Measurements from ENCODE around the gene CPE.

The CPE gene

GRCh38 chr4:165394275-165394674, 15.5 kb downstream of the CPE start:
- no peak overlapping the region for H3K4me3 ChIP-seq (ENCODE audit: low read length)
- no peak overlapping the region for H3K18ac ChIP-seq (ENCODE audit: low read length)
- no peaks in the 10 kb centered on the region for H3K79me1 ChIP-seq (ENCODE audit: low read length)
- no peaks in the 10 kb centered on the region for H3K36me3 ChIP-seq (ENCODE audit: control insufficient read depth, insufficient read depth, low read length)
- H3K4me1 ChIP-seq (ENCODE audit: control insufficient read depth, low read depth, low read length) = no peaks in the 10 kb centered on the region
- WGBS (ENCODE audit: extremely low coverage, insufficient coverage, low lambda C conversion rate) = no CpG with 5 or more reads among the region's 5 CpGs
- no peak overlapping the region for H3K4me2 ChIP-seq (ENCODE audit: low read length)
- H4K8ac ChIP-seq (ENCODE audit: low read depth, low read length) = no peak overlapping the region
- H2BK15ac ChIP-seq (replicated peaks; ENCODE audit: low read depth) = no peak overlapping the region
- no peak overlapping the region for H3K56ac ChIP-seq (ENCODE audit: low read length)
- H2BK120ac ChIP-seq (ENCODE audit: low read depth, low read length) = no peak overlapping the region
- H2AK5ac ChIP-seq (ENCODE audit: low read length) = no peak overlapping the region
- H3K79me2 ChIP-seq (ENCODE audit: control insufficient read depth, insufficient read depth, low read length) = no peaks in the 10 kb centered on the region
- H2BK5ac ChIP-seq (ENCODE audit: low read length) = no peak overlapping the region
- no peak for DNase-seq
- H3K27ac ChIP-seq (ENCODE audit: low read depth, low read length) = no peak overlapping the region
- no peak overlapping the region for H3K9ac ChIP-seq (ENCODE audit: low read length)
- no peak overlapping the region for H3K23ac ChIP-seq (ENCODE audit: low read length)
- no peak overlapping the region for H4K5ac ChIP-seq (ENCODE audit: low read length)
- H3K27me3 ChIP-seq (ENCODE audit: insufficient read depth, low read length, poor library complexity) = no peaks in the 10 kb centered on the region
- no peak overlapping the region for H3K4ac ChIP-seq (ENCODE audit: low read depth, low read length)

GRCh38 chr4:165398570-165398969, 19.8 kb downstream of the CPE start:
- Histone ChIP-seq H3K27ac (ENCODE audit: low read depth, low read length) (no peak overlapping the region), H3K9ac (ENCODE audit: low read length) (no peak overlapping the region), H2AK5ac (ENCODE audit: low read length) (no peak overlapping the region), H4K5ac (ENCODE audit: low read length) (no peak overlapping the region), H3K56ac (ENCODE audit: low read length) (no peak overlapping the region), H3K4me1 (ENCODE audit: control insufficient read depth, low read depth, low read length) (no peaks in the 10 kb centered on the region), H3K4me2 (ENCODE audit: low read length) (no peak overlapping the region), H3K27me3 (ENCODE audit: insufficient read depth, low read length, poor library complexity) (no peaks in the 10 kb centered on the region), H3K4me3 (ENCODE audit: low read length) (no peak overlapping the region), H2BK15ac (replicated peaks; ENCODE audit: low read depth) (no peak overlapping the region), H4K8ac (ENCODE audit: low read depth, low read length) (no peak overlapping the region), H3K79me1 (ENCODE audit: low read length) (no peaks in the 10 kb centered on the region), H3K18ac (ENCODE audit: low read length) (no peak overlapping the region), H3K4ac (ENCODE audit: low read depth, low read length) (no peak overlapping the region), H3K36me3 (ENCODE audit: control insufficient read depth, insufficient read depth, low read length) (no peaks in the 10 kb centered on the region), H3K23ac (ENCODE audit: low read length) (no peak overlapping the region), H2BK120ac (ENCODE audit: low read depth, low read length) (no peak overlapping the region), H2BK5ac (ENCODE audit: low read length) (no peak overlapping the region), H3K79me2 (ENCODE audit: control insufficient read depth, insufficient read depth, low read length) (no peaks in the 10 kb centered on the region)
- WGBS (ENCODE audit: extremely low coverage, insufficient coverage, low lambda C conversion rate) = no CpG with 5 or more reads among the region's 1 CpG
- peak; percentile 80 for DNase-seq

GRCh38 chr4:165402375-165402774, 23.6 kb downstream of the CPE start:
- no peak overlapping the region for H3K4me2 ChIP-seq (ENCODE audit: low read length)
- no peaks in the 10 kb centered on the region for H3K36me3 ChIP-seq (ENCODE audit: control insufficient read depth, insufficient read depth, low read length)
- no peaks in the 10 kb centered on the region for H3K4me1 ChIP-seq (ENCODE audit: control insufficient read depth, low read depth, low read length)
- no peak overlapping the region for H4K8ac ChIP-seq (ENCODE audit: low read depth, low read length)
- WGBS (ENCODE audit: extremely low coverage, insufficient coverage, low lambda C conversion rate) = no CpG with 5 or more reads among the region's 9 CpGs
- H3K79me1 ChIP-seq (ENCODE audit: low read length) = no peaks in the 10 kb centered on the region
- H2BK5ac ChIP-seq (ENCODE audit: low read length) = no peak overlapping the region
- H2BK120ac ChIP-seq (ENCODE audit: low read depth, low read length) = no peak overlapping the region
- H3K27ac ChIP-seq (ENCODE audit: low read depth, low read length) = no peak overlapping the region
- H3K4ac ChIP-seq (ENCODE audit: low read depth, low read length) = no peak overlapping the region
- no peaks in the 10 kb centered on the region for H3K27me3 ChIP-seq (ENCODE audit: insufficient read depth, low read length, poor library complexity)
- H3K9ac ChIP-seq (ENCODE audit: low read length) = no peak overlapping the region
- H2AK5ac ChIP-seq (ENCODE audit: low read length) = no peak overlapping the region
- no peak overlapping the region for H3K23ac ChIP-seq (ENCODE audit: low read length)
- H3K4me3 ChIP-seq (ENCODE audit: low read length) = no peak overlapping the region
- H3K79me2 ChIP-seq (ENCODE audit: control insufficient read depth, insufficient read depth, low read length) = no peaks in the 10 kb centered on the region
- DNase-seq = peak; percentile 73
- no peak overlapping the region for H3K18ac ChIP-seq (ENCODE audit: low read length)
- H2BK15ac ChIP-seq (replicated peaks; ENCODE audit: low read depth) = no peak overlapping the region
- H3K56ac ChIP-seq (ENCODE audit: low read length) = no peak overlapping the region
- no peak overlapping the region for H4K5ac ChIP-seq (ENCODE audit: low read length)

GRCh38 chr4:165403048-165403447, 24.2 kb downstream of the CPE start:
- Histone ChIP-seq H3K18ac (ENCODE audit: low read length) (no peak overlapping the region), H3K36me3 (ENCODE audit: control insufficient read depth, insufficient read depth, low read length) (no peaks in the 10 kb centered on the region), H4K8ac (ENCODE audit: low read depth, low read length) (no peak overlapping the region), H3K9ac (ENCODE audit: low read length) (no peak overlapping the region), H3K27ac (ENCODE audit: low read depth, low read length) (no peak overlapping the region), H3K56ac (ENCODE audit: low read length) (no peak overlapping the region), H3K4ac (ENCODE audit: low read depth, low read length) (no peak overlapping the region), H3K4me1 (ENCODE audit: control insufficient read depth, low read depth, low read length) (no peaks in the 10 kb centered on the region), H2BK120ac (ENCODE audit: low read depth, low read length) (no peak overlapping the region), H2BK15ac (replicated peaks; ENCODE audit: low read depth) (no peak overlapping the region), H3K27me3 (ENCODE audit: insufficient read depth, low read length, poor library complexity) (no peaks in the 10 kb centered on the region), H3K4me3 (ENCODE audit: low read length) (no peak overlapping the region), H4K5ac (ENCODE audit: low read length) (no peak overlapping the region), H2AK5ac (ENCODE audit: low read length) (no peak overlapping the region), H3K79me2 (ENCODE audit: control insufficient read depth, insufficient read depth, low read length) (no peaks in the 10 kb centered on the region), H3K4me2 (ENCODE audit: low read length) (no peak overlapping the region), H3K79me1 (ENCODE audit: low read length) (no peaks in the 10 kb centered on the region), H2BK5ac (ENCODE audit: low read length) (no peak overlapping the region), H3K23ac (ENCODE audit: low read length) (no peak overlapping the region)
- no peak for DNase-seq
- no CpG with 5 or more reads among the region's 2 CpGs for WGBS (ENCODE audit: extremely low coverage, insufficient coverage, low lambda C conversion rate)

- H3K9ac ChIP-seq (ENCODE audit: low read length) = no peak overlapping the region
- no peak overlapping the region for H4K8ac ChIP-seq (ENCODE audit: low read depth, low read length)
- no peak overlapping the region for H3K4ac ChIP-seq (ENCODE audit: low read depth, low read length)
- WGBS (ENCODE audit: extremely low coverage, insufficient coverage, low lambda C conversion rate) = no CpG with 5 or more reads among the region's 4 CpGs
- no peak overlapping the region for H3K4me3 ChIP-seq (ENCODE audit: low read length)
- H3K23ac ChIP-seq (ENCODE audit: low read length) = no peak overlapping the region
- no peaks in the 10 kb centered on the region for H3K27me3 ChIP-seq (ENCODE audit: insufficient read depth, low read length, poor library complexity)
- H2BK5ac ChIP-seq (ENCODE audit: low read length) = no peak overlapping the region
- H3K79me2 ChIP-seq (ENCODE audit: control insufficient read depth, insufficient read depth, low read length) = no peaks in the 10 kb centered on the region
- no peak overlapping the region for H3K56ac ChIP-seq (ENCODE audit: low read length)
- H3K18ac ChIP-seq (ENCODE audit: low read length) = no peak overlapping the region
- H2AK5ac ChIP-seq (ENCODE audit: low read length) = no peak overlapping the region
- H3K79me1 ChIP-seq (ENCODE audit: low read length) = no peaks in the 10 kb centered on the region
- H3K36me3 ChIP-seq (ENCODE audit: control insufficient read depth, insufficient read depth, low read length) = no peaks in the 10 kb centered on the region
- H3K27ac ChIP-seq (ENCODE audit: low read depth, low read length) = no peak overlapping the region
- H2BK15ac ChIP-seq (replicated peaks; ENCODE audit: low read depth) = no peak overlapping the region
- no peak overlapping the region for H2BK120ac ChIP-seq (ENCODE audit: low read depth, low read length)
- no peak overlapping the region for H4K5ac ChIP-seq (ENCODE audit: low read length)
- no peak overlapping the region for H3K4me2 ChIP-seq (ENCODE audit: low read length)
- H3K4me1 ChIP-seq (ENCODE audit: control insufficient read depth, low read depth, low read length) = no peaks in the 10 kb centered on the region
- DNase-seq = peak; percentile 37
These were observed 24.8 kb downstream of the CPE start for GRCh38 chr4:165403637-165404036.

- Histone ChIP-seq H2AK5ac (ENCODE audit: low read length) (no peak overlapping the region), H4K8ac (ENCODE audit: low read depth, low read length) (no peak overlapping the region), H3K56ac (ENCODE audit: low read length) (no peak overlapping the region), H3K4me3 (ENCODE audit: low read length) (no peak overlapping the region), H3K9ac (ENCODE audit: low read length) (no peak overlapping the region), H3K36me3 (ENCODE audit: control insufficient read depth, insufficient read depth, low read length) (no peaks in the 10 kb centered on the region), H3K27ac (ENCODE audit: low read depth, low read length) (no peak overlapping the region), H3K4me1 (ENCODE audit: control insufficient read depth, low read depth, low read length) (no peaks in the 10 kb centered on the region), H4K5ac (ENCODE audit: low read length) (no peak overlapping the region), H2BK120ac (ENCODE audit: low read depth, low read length) (no peak overlapping the region), H3K4ac (ENCODE audit: low read depth, low read length) (no peak overlapping the region), H3K4me2 (ENCODE audit: low read length) (no peak overlapping the region), H3K79me2 (ENCODE audit: control insufficient read depth, insufficient read depth, low read length) (no peaks in the 10 kb centered on the region), H3K79me1 (ENCODE audit: low read length) (no peaks in the 10 kb centered on the region), H3K18ac (ENCODE audit: low read length) (no peak overlapping the region), H3K23ac (ENCODE audit: low read length) (no peak overlapping the region), H3K27me3 (ENCODE audit: insufficient read depth, low read length, poor library complexity) (no peaks in the 10 kb centered on the region), H2BK15ac (replicated peaks; ENCODE audit: low read depth) (no peak overlapping the region), H2BK5ac (ENCODE audit: low read length) (no peak overlapping the region)
- no CpG with 5 or more reads among the region's 8 CpGs for WGBS (ENCODE audit: extremely low coverage, insufficient coverage, low lambda C conversion rate)
- no peak for DNase-seq
These were observed 25.3 kb downstream of the CPE start for GRCh38 chr4:165404080-165404479.
